Measurements from ENCODE around the gene BPGM.

GRCh38 chr7:134667899-134668298 is 21.2 kb downstream of the BPGM start:
- TF ChIP-seq EZH2 (IDR thresholded peaks at IDR 0.05; ENCODE audit: borderline replicate concordance, insufficient read depth, low read depth, low read length, poor library complexity, severe bottlenecking) (no peak), CTCF (IDR thresholded peaks at IDR 0.05) (no peak)
